HG03196 (cell line): ENCODE results near the gene MCM9.

Experiments used
- ATAC-seq: cut with Tn5 transposase; IDR thresholded peaks from one replicate; pipeline ENCODE4 v1.9.1; 2021; ENCODE audit not compliant: unreplicated experiment

The MCM9 gene

GRCh38 chr6:118933855-118934460 is 1.0 kb downstream of the MCM9 start:
- peak; percentile 0 for ATAC-seq

DNA sequence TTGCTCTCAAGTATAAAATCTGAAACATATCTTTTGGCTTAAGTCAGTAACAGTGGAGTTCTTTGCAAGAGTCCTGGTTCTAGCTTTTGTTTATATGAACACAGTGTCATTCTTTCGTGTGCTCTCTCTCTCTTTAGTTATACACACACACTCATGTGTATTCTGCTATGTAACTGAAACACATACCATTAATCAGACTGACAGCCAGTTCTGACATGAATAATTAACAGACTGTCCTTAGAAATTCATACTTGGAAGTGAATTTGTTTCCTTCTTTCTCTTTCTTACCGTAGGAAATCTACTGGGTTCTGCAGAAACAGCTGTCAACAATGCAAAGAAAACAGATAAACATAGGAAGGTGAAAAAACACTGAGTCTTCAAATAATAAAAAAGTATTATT is 2.5 kb downstream of the MCM9 start:
- no peak for ATAC-seq

DNA sequence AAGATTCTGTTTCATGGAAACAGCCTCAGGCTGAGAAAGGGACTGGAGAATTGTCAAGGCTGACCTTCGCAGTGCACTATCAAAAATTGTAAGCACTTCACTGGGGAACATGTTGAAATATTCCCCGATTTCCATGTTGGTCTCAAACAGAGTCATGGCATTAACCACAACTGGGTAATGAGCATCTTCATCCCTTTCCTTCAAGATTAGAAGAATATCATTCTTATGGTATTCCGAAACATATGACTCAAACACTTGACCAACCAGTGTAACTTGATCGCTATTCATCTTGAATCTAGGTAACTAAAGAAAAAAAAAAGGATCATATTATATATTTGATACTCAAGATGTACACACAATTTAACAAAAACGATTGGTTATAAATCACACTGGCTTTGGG is 3.5 kb downstream of the MCM9 start:
- ATAC-seq, result no peak

DNA sequence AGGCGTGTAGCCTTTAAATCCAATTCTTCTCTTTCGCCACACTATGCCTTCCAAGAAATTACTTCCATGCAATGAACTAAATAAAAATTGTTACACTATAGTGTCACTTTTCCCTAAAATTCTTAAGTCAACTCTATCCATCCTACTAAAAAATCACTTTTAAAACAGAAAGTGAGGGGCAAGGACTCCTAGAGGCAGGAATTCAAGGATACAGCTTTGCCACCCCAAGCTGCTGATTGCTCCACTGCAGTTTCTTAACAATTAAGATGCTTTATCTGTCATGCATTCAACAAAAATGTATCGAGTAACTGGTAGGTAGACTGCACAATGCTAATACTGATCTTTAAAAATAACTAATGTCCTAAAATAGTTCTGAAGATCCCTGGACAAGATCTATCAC is 4.3 kb downstream of the MCM9 start:
- no peak for ATAC-seq

DNA sequence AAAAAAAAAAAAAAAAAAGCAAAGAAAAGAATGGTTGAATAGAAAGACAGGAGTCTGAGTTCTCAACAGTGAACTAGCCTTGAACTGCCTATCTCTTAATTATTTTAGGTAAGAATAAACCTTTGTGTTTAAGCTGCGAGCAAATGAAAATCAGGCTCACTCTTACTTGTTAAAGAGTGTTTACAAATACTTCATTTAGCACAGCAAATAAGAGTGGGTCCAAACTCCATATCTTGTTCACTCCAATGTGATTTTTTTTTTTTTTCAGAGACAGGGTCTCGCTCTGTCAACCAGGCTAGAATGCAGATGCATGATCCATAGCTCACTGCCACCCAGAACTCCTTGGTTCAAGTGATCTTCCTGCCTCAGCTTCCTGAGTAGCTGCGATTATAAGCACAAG is 11.9 kb downstream of the MCM9 start:
- ATAC-seq, result no peak

DNA sequence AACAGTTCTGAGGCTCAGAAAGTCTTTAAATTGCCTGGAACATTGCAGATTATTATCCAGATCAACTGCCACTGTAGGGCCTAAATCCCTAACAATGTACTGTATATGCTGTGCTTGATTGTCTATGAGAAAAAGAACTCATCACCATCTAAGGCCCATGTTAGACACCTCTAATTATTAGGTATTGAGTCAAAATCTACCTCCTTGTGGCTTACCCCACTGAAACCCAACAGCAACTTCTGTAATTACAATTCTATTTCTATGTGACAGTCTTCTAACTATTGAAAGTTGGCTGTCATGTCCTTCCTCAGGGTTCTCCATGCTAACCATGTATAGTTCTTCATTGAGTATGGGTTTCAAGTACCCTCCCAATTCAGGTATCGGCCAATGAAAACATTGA is 13.9 kb downstream of the MCM9 start:
- no peak for ATAC-seq

DNA sequence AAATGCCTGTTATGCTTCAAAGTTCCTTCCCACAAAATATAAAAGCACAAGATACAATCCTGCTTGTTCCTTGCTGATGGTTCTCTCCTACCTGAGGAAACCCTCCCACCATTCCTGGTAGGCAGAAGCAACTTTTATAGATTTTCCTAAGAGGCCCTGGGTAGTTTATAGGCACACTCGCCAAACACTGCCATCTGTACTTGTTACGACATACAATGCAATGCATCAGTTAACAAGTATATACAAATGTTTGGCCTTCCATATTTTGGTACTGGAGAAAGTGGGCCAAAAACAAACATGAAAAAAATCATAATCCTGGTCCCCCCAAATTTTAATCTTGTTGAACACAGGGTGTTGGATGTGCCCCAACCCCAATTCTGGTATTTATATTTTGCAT is 16.6 kb downstream of the MCM9 start:
- no peak for ATAC-seq

DNA sequence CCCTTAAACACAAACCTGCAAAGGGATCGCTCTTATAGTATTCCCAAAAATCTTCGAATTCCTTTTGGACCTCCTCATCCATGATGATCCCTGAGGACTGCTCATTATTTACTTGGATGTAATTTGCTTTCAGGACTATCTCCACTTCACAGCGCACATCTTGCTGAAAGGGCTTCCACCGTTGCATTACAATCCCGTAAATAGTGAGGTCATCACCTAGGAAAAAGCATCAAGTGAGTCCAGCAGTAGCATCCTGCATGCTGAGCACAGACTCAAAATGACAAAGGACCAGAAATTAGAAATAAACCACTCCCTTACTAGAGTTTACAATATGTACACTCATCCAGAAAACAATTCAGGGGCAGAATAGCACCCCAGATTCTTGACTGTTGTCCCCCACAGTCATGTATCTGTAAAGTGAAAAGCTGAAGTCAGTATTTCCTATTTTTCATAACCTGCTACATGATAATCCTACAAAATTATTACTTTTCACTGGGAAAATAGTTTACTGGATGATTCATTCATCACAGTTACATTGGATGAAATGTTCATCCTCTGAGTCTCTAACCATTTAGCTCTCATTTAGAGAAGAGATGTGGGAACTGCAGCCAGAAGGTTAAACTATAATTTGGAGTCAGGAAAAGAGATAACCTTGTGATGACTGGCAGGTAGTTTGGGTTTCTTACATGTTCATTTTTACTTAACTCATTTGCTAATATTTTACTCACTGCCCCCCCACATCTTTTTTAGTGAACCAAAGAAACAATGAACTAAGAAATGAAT is 17.2 kb downstream of the MCM9 start:
- ATAC-seq, result no peak

DNA sequence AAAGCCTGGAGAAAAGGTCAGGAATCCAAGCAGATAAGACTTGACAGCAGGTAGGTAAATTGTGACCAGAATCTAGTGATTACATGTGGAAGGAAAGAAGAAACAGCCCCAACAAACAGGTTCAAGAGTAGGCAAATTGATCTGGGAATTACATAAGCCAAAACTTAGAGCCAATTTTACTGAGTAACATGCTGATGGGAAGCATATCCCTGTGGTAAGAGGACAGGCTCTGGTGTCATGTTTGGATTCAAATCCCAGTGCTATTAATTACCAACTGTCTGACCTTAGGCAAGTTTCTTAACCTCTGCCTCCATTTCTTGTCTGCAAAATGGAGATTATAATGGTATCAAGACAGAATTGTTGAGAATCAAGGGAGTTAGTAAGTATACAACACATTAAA is 20.4 kb downstream of the MCM9 start:
- ATAC-seq, result no peak

DNA sequence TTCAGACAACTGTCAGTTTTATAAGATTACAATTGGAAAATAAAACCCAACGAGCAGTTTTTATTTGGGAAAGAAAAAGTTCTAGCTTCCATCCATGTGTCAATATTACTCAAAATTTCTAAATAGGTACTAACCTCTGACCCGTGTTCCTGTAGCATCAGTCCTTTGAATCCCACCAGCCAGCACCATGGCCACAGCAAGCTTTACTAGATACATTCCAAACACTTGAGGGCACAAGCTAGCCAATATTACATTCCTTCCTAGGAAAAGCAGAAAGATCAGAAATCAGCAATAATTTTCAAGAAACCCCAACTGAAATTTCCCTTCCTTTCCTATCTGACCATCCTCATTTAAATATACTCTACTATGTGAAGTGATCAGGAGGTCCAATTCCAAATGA is 21.8 kb downstream of the MCM9 start:
- ATAC-seq, result no peak

DNA sequence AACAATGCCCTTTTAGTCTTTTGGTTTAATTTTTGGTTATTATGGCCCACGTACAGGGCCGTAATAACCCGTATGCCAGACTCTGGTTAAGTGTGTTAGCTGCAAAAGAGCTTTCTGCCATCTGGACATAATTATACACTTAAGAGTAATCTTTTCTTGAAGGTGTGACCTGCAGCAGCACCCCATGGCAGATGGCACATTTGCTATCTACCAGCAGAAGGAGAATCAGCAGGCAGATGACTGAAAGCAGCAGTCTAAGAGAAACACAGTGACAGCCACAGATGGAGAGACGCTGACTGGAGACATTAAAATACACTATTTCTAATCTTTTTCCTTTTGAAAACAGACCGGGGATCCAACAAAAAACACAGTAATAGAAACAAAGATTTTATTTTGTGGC is 22.3 kb downstream of the MCM9 start:
- ATAC-seq, result no peak

DNA sequence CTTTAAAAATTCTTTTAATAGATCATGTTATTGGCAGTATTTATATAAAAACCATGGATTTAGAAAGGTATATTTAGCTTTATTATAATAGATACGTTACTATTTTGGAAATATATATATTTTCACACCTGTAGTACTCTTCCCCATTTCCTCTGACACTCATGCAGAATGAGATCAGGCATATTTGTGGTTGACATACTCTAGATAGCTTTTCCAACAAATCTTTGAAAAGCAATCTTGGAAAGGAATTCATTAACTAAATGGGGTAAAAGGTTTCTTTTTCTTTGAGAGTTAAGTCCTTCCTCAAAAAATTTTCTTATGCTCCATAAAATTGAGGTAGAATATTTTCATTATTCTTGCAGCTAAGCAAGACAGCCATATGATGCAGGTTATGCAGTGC is 26.5 kb downstream of the MCM9 start:
- no peak for ATAC-seq

GRCh38 chr6:118905851-118906250 is 29.1 kb downstream of the MCM9 start:
- no peak for ATAC-seq

- no peak for ATAC-seq
Observed at GRCh38 chr6:118905084-118905483, 29.9 kb downstream of the MCM9 start.

DNA sequence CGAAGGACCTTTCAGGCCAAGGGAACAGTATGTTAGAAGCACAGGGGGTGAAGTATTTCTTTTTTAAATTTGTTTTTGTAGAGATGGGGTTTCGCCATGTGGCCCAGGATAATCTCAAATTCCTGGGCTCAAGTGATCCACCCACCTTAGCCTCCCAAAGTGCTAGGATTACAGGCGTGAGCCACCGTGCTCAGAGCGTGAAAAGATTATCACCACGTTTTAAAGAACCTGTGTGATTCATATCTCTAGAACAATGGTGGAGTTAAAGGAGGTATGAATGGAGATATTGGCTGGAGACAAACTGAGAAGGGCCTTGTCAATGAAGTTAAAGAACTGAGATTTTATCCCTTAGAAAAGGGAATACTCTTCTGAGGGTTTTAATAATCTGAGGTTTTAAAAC is 31.3 kb downstream of the MCM9 start:
- no peak for ATAC-seq

DNA sequence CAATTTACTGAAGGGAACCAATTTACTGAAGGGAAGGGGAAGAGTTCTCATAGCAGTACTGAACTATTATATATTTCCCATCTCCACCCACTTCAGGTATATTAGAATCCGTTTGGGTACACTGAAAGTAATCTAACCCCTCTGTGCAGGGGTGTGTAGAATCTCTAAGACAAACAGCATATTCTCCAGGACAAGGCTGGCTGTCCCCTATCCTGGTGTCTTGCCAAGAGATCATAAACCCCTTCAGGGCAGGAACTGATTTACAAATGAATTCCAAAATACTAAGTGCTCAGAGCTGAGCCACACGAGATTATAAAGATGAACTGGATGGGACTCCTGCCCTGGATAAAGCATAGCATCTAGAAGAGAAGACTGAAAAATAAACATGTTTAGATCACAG is 31.8 kb downstream of the MCM9 start:
- no peak for ATAC-seq

DNA sequence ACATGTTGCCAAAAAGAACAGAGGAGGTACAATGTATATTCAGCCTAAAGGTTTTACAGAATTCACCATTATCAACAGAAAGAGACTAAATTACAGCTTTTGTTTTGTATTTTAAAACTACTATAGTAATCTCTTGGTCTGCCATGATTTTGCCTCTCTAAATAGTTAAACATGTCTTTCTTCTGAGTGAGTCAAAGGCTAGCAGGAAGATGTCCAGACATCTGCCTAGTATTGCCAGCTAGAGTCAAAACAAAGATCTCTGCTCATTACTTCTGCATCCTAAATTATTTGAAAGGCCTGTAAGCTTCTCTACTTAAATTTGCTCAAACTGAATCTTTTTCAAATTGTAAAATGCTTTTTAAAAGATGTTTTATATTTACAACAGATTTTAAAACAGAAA is 32.2 kb downstream of the MCM9 start:
- no peak for ATAC-seq

- no peak for ATAC-seq
Observed at GRCh38 chr6:118899948-118900347, 35.0 kb downstream of the MCM9 start.

- ATAC-seq, result no peak
Observed at GRCh38 chr6:118897386-118897785, 37.6 kb downstream of the MCM9 start.

- ATAC-seq, result no peak
Observed at GRCh38 chr6:118896339-118897136, 38.4 kb downstream of the MCM9 start.

DNA sequence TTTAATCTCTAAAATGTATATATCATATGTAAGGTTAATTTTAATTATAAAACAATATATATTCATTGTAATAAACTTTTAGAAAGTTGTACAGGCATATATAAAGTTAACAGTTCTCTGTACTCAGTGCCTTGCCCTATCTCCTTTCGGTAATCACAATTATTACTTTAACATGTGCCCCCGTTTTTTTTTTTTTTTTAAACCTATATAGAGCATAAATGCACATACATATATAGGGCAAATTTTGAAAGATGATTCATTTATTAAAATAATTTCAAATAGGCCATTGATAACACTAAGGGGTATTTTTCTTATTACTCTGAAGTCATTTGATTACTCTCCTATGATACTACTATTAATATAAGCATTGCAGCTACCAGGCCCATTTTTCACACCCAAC is 39.1 kb downstream of the MCM9 start:
- no peak for ATAC-seq

DNA sequence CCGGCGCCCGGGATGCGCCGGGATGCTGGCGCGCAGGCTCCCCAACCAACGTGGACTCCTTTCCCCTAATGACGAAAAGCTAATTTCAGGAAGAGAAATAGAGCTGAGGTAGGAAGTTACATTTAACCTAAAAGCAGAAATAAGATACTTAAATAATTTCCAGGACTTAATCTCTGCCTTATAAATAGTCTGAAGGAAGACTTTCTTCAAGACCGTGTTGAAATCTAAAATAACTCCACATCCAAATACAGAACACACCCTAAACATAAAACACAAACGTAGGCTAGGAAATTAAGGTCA is 39.7 kb downstream of the MCM9 start:
- ATAC-seq, result no peak
